Activated CD4-positive, alpha-beta T cell treated with anti-CD3 and anti-CD28 coated beads, Interleukin-2, amount 50 U/mL, for 24 hours (primary cell): ENCODE data around the gene TTLL12.
A peak's percentile ranks its signal among the peaks of the same experiment; 100 is the strongest.
"Not testable (repeated sequence)": the region's sequence is repeated elsewhere in the genome, so short reads cannot be mapped to it uniquely, and the experiment has no call there.

Experiments
- DNase-seq, 2 donors: peaks; one replicate each; pipeline ENCODE4 v3.0.0-alpha.2; 2020; ENCODE audit warnings: low read depth in 1 of 2, low spot score in 1 of 2

The TTLL12 gene

GRCh38 chr22:43157874-43158546 is 28.9 kb downstream of the TTLL12 start:
- no peak for DNase-seq

- DNase-seq: no peak
Observed at GRCh38 chr22:43156413-43156812, 30.5 kb downstream of the TTLL12 start.

- DNase-seq: no peak
Observed at GRCh38 chr22:43155789-43156188, 31.1 kb downstream of the TTLL12 start.

GRCh38 chr22:43154887-43155536 is 31.9 kb downstream of the TTLL12 start:
- DNase-seq: no peak

GRCh38 chr22:43153899-43154298 is 33.0 kb downstream of the TTLL12 start:
- DNase-seq: no peak

GRCh38 chr22:43152357-43153071 is 34.4 kb downstream of the TTLL12 start:
- peak; percentile 33 to 35 for DNase-seq

- no peak for DNase-seq
Observed at GRCh38 chr22:43152003-43152356, 35.0 kb downstream of the TTLL12 start.

GRCh38 chr22:43151251-43152002 is 35.5 kb downstream of the TTLL12 start, which contains the start of gene TSPO:
Gene TSPO, plus strand, starts transcription at chr22:43151559. Its CDS starts 7,680 bp downstream, at chr22:43159239.
- peak; percentile 29 to 39 for DNase-seq

GRCh38 chr22:43150731-43151206 is 36.2 kb downstream of the TTLL12 start:
- DNase-seq: no peak

- no peak for DNase-seq
Observed at GRCh38 chr22:43148581-43148980, 38.4 kb downstream of the TTLL12 start.

- DNase-seq: no peak
Observed at GRCh38 chr22:43147821-43148220, 39.1 kb downstream of the TTLL12 start.

GRCh38 chr22:43146332-43146731 is 40.6 kb downstream of the TTLL12 start:
- DNase-seq: not testable (repeated sequence)

- not testable (repeated sequence) for DNase-seq
Observed at GRCh38 chr22:43145371-43145770, 41.6 kb downstream of the TTLL12 start.

- no peak for DNase-seq
Observed at GRCh38 chr22:43144949-43145348, 42.0 kb downstream of the TTLL12 start.

- DNase-seq: peak; percentile 64 to 76
Observed at GRCh38 chr22:43142880-43143562, 43.9 kb downstream of the TTLL12 start, which contains the start of gene MCAT. Gene MCAT, minus strand, starts transcription at chr22:43143398. Its CDS starts 50 bp downstream, at chr22:43143348.

- no peak for DNase-seq
Observed at GRCh38 chr22:43136801-43137200, 50.1 kb downstream of the TTLL12 start.

GRCh38 chr22:43136255-43136654 is 50.7 kb downstream of the TTLL12 start:
- no peak for DNase-seq

- no peak for DNase-seq
Observed at GRCh38 chr22:43135565-43135964, 51.4 kb downstream of the TTLL12 start.

GRCh38 chr22:43134553-43134952 is 52.4 kb downstream of the TTLL12 start:
- no peak for DNase-seq

- no peak for DNase-seq
Observed at GRCh38 chr22:43133401-43133800, 53.5 kb downstream of the TTLL12 start.
